ENCODE data around the gene MTHFR.

- no peak for TF ChIP-seq POLR2A (IDR thresholded peaks at IDR 0.05)
- no peak for TF ChIP-seq POLR2AphosphoS5 (IDR thresholded peaks at IDR 0.05)
Measured at GRCh38 chr1:11850156-11850555, 44.4 kb upstream of the MTHFR start.

Data from gastroesophageal sphincter (tissue), 2 donors.